Neural progenitor cell (in vitro differentiated cells): ENCODE results near the gene RIPK4.
A peak's percentile ranks its signal among the peaks of the same experiment; 100 is the strongest.

Experiments used
- CTCF ChIP-seq: fragments of 200-600 bp; sonication (generic); IDR thresholded peaks from 2 replicates; pipeline ENCODE4 v1.5.1; 2017; ENCODE audit warnings: antibody characterized with exemption, mild to moderate bottlenecking
- EZH2 ChIP-seq: fragments of 200-600 bp; sonication (generic); IDR thresholded peaks from 2 replicates; pipeline ENCODE4 v1.6.1; 2017; ENCODE audit warnings: antibody characterized with exemption, mild to moderate bottlenecking, moderate library complexity
- EZH2phosphoT487 ChIP-seq: fragments of 200-600 bp; sonication (generic); IDR thresholded peaks from 2 replicates; pipeline ENCODE4 v1.6.1; 2017; ENCODE audit warnings: antibody characterized with exemption

- TF ChIP-seq CTCF (peak; percentile 34), EZH2 (peak; percentile 76), EZH2phosphoT487 (peak; percentile 76)
Observed at GRCh38 chr21:41768437-41769042, 1.7 kb upstream of the RIPK4 start.
